Mammary epithelial cell (primary cell): ENCODE results near the gene CRYBA1.

Experiments used
- EZH2 ChIP-seq: IDR thresholded peaks from 2 replicates; pipeline ENCODE4 v1.6.1; 2012; ENCODE audit warnings: low read length, inconsistent platforms, borderline replicate concordance
- TF ChIP-seq, protein P1 (sequence below), 2 donors: IDR thresholded peaks in 1 of 2; conservative IDR thresholded peaks in 1 of 2; 2 replicates each; pipeline ENCODE4 v1.5.1; 2011 to 2012; ENCODE audit warnings: inconsistent platforms in 2 of 2, low read length in 2 of 2, mild to moderate bottlenecking in 2 of 2, control low read depth in 1 of 2, low read depth in 1 of 2; ENCODE audit not compliant: insufficient read depth in 1 of 2; ENCODE audit errors: extremely low read depth in 1 of 2

GRCh38 chr17:29283496-29283895 is 36.8 kb downstream of the CRYBA1 start:
- TF ChIP-seq, protein P1, sequence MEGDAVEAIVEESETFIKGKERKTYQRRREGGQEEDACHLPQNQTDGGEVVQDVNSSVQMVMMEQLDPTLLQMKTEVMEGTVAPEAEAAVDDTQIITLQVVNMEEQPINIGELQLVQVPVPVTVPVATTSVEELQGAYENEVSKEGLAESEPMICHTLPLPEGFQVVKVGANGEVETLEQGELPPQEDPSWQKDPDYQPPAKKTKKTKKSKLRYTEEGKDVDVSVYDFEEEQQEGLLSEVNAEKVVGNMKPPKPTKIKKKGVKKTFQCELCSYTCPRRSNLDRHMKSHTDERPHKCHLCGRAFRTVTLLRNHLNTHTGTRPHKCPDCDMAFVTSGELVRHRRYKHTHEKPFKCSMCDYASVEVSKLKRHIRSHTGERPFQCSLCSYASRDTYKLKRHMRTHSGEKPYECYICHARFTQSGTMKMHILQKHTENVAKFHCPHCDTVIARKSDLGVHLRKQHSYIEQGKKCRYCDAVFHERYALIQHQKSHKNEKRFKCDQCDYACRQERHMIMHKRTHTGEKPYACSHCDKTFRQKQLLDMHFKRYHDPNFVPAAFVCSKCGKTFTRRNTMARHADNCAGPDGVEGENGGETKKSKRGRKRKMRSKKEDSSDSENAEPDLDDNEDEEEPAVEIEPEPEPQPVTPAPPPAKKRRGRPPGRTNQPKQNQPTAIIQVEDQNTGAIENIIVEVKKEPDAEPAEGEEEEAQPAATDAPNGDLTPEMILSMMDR (conservative IDR thresholded peaks at IDR 0.05 in 1 of 2, IDR thresholded peaks at IDR 0.05 in 1 of 2; ENCODE audit: extremely low read depth in 1 of 2, insufficient read depth in 1 of 2, low read depth in 1 of 2, low read length in 2 of 2): no peak
- no peak for TF ChIP-seq EZH2
